GM12878 (cell line): ENCODE measurements around the gene FBXW8. TPM values are rescaled to one million over a fixed set of nuclear protein-coding genes. Genes with fewer than 3 reads are reported as not detected.

ENCODE experiments used
- ATAC-seq: fragments of 200-7000 bp; cut with Tn5 transposase; 3 replicates; pipeline ENCODE4 v1.9.1; 2020; ENCODE audit warnings: mild to moderate bottlenecking, moderate library complexity
- BruUV-seq: library from RNA; stranded (reverse); fragments of 400-500 nt; replicated peaks from 2 replicates; lab custom pipeline; 2021; lab: Mats Ljungman, UMichigan
- CTCF ChIA-PET: fragments of 300-600 bp; sonication (Branson Sonifier 250); formaldehyde crosslinking; extraction: SDS; loops from one replicate; lab custom pipeline; 2021; ENCODE audit warnings: inconsistent platforms; lab: Yijun Ruan, JAX
- POLR2A ChIA-PET: fragments of 350-600 bp; formaldehyde crosslinking; extraction: SDS; loops from one replicate; lab custom pipeline; 2021; ENCODE audit warnings: inconsistent platforms; lab: Charles Lee
- RAD21 ChIA-PET: fragments of 300-600 bp; sonication (Branson Sonifier 250); formaldehyde crosslinking; loops from one replicate; lab custom pipeline; 2023; ENCODE audit warnings: antibody characterized with exemption; ENCODE audit not compliant: unreplicated experiment; lab: Charles Lee
- SMC1A ChIA-PET: fragments of 300-600 bp; sonication (Branson Sonifier 250); formaldehyde crosslinking; loops from one replicate; lab custom pipeline; 2023; ENCODE audit not compliant: unreplicated experiment, uncharacterized antibody; lab: Charles Lee
- DNase-seq: peaks from one replicate; pipeline ENCODE4 v3.0.0-alpha.2; 2011; ENCODE audit warnings: low read depth, low spot score
- FAIRE-seq: peaks from 3 replicates; lab custom pipeline; 2011; peaks lifted over from hg19 to GRCh38; lab: Jason Lieb, UNC
- H2AFZ ChIP-seq: 2 replicates; pipeline ENCODE4 v1.6.0; 2011; ENCODE audit warnings: low read depth, low read length, control low read depth; ENCODE audit not compliant: control insufficient read depth
- H3K27ac ChIP-seq: 2 replicates; pipeline ENCODE4 v1.5.1; 2011; ENCODE audit warnings: control low read depth; ENCODE audit not compliant: control insufficient read depth, insufficient read depth
- H3K27me3 ChIP-seq, 2 experiments: replicated peaks in 1 of 2; 2 replicates each; pipeline versions ENCODE4 v1.6.0 to v1.6.1; 2011; ENCODE audit warnings: low read length in 1 of 2; ENCODE audit not compliant: control insufficient read depth in 2 of 2, insufficient read depth in 2 of 2
- H3K36me3 ChIP-seq, 2 experiments: 2 replicates each; pipeline ENCODE4 v1.5.1; 2011; ENCODE audit warnings: low read length in 1 of 2; ENCODE audit not compliant: control insufficient read depth in 2 of 2, insufficient read depth in 2 of 2
- H3K4me1 ChIP-seq: 2 replicates; pipeline ENCODE4 v1.6.1; 2011; ENCODE audit warnings: mild to moderate bottlenecking, low read length, moderate library complexity, mixed read lengths; ENCODE audit not compliant: control insufficient read depth, insufficient read depth
- H3K4me2 ChIP-seq: 2 replicates; pipeline ENCODE4 v1.6.0; 2011; ENCODE audit warnings: control low read depth; ENCODE audit not compliant: control insufficient read depth, insufficient read depth
- H3K4me3 ChIP-seq: fragments of 200-600 bp; sonication (generic); 2 replicates; pipeline ENCODE4 v1.5.1; 2016
- H3K79me2 ChIP-seq: 2 replicates; pipeline ENCODE4 v1.6.0; 2011; ENCODE audit warnings: low read length; ENCODE audit not compliant: control insufficient read depth, insufficient read depth
- H3K9ac ChIP-seq: 2 replicates; pipeline ENCODE4 v1.8.0; 2011; ENCODE audit warnings: low read length, control low read depth, mixed read lengths; ENCODE audit not compliant: control insufficient read depth, insufficient read depth
- H3K9me3 ChIP-seq: replicated peaks from 3 replicates; pipeline ENCODE4 v1.5.1; 2011; ENCODE audit warnings: mild to moderate bottlenecking, low read length; ENCODE audit not compliant: control insufficient read depth, insufficient read depth
- H4K20me1 ChIP-seq: 2 replicates; pipeline ENCODE4 v1.6.0; 2011; ENCODE audit not compliant: control insufficient read depth, insufficient read depth
- EZH2 ChIP-seq: IDR thresholded peaks from 2 replicates; pipeline ENCODE4 v1.6.1; 2012; ENCODE audit warnings: low read depth, mild to moderate bottlenecking, control low read depth, inconsistent platforms, low read length, borderline replicate concordance; ENCODE audit not compliant: control insufficient read depth
- GATAD2B ChIP-seq: fragments of 450-650 bp; conservative IDR thresholded peaks from 2 replicates; pipeline ENCODE4 v1.6.1; 2017; ENCODE audit warnings: low read depth, mild to moderate bottlenecking, moderate library complexity
- IKZF1 ChIP-seq: fragments of 450-650 bp; conservative IDR thresholded peaks from 2 replicates; pipeline ENCODE4 v1.6.1; 2017; ENCODE audit warnings: antibody characterized with exemption, mild to moderate bottlenecking
- MEF2A ChIP-seq: IDR thresholded peaks from 2 replicates; pipeline ENCODE4 v1.6.1; 2011; ENCODE audit warnings: low read depth, mild to moderate bottlenecking, low read length, moderate library complexity; ENCODE audit not compliant: insufficient read depth
- RUNX3 ChIP-seq: IDR thresholded peaks from 2 replicates; pipeline ENCODE4 v1.6.1; 2012; ENCODE audit warnings: low read length, inconsistent platforms
- SMAD5 ChIP-seq: IDR thresholded peaks from 2 replicates; pipeline ENCODE4 v1.6.1; 2016; ENCODE audit warnings: antibody characterized with exemption, low read depth
- ZBTB11 ChIP-seq: fragments of 450-650 bp; formaldehyde crosslinking; IDR thresholded peaks from 2 replicates; pipeline ENCODE4 v1.5.0; 2022; ENCODE audit warnings: mild to moderate bottlenecking, missing genetic modification characterization
- WGBS: methylation state at CpG from one replicate; pipeline ENCODE4 v1.1.6; 2016; ENCODE audit warnings: low lambda C conversion rate; ENCODE audit not compliant: insufficient replicate concordance, insufficient coverage; ENCODE audit errors: missing lambda C conversion rate; 5-methylcytosine and 5-hydroxymethylcytosine counted together
- in situ Hi-C: fragments of 300-500 bp; cut with MboI; formaldehyde crosslinking; loops from 9 replicates; pipeline ENCODE4 v1.14.3; 2018; ENCODE audit warnings: mixed read lengths
- intact Hi-C: fragments of 100-400 bp; cut with micrococcal nuclease; formaldehyde crosslinking; loops from one replicate; pipeline ENCODE4 v1.14.2; 2022; ENCODE audit not compliant: unreplicated experiment
- polyA plus RNA-seq, 11 experiments: library from polyadenylated mRNA; depleted of rRNA in 4 of 11; unstranded in 6 of 11; stranded (reverse) in 5 of 11; fragments of >200 nt; fragmentation: Nextera tagmentation in 4 of 11; fragmentation: Illumina TruSeq in 1 of 11; extraction: Ambion mirVana in 4 of 11; extraction: Trizol in 1 of 11; gene quantifications; 1 replicate in 1 of 11; 2 replicates in 10 of 11; pipeline versions ENCODE4 v1.2.1 to v1.2.3, GENCODE V29; 2011 to 2016; ENCODE audit warnings: inconsistent platforms in 2 of 11, missing spikeins in 2 of 11, low read depth in 1 of 11
- total RNA-seq, 4 experiments: library from RNA; depleted of rRNA in 3 of 4; stranded (reverse); fragments of >200 nt in 3 of 4; fragmentation: Illumina TruSeq in 1 of 4; extraction: Trizol in 1 of 4; gene quantifications; 2 replicates each; pipeline versions ENCODE4 v1.2.1 to v1.2.3, GENCODE V29; 2013 to 2021
- TF ChIP-seq, protein P1 (sequence below): fragments of 150-350 bp; IDR thresholded peaks from 2 replicates; pipeline ENCODE4 v1.6.1; 2016; ENCODE audit warnings: low read depth, low read length

The FBXW8 gene
- total and polyA plus RNA-seq, 10 of the 15 experiments (the other 5 are each of a cell fraction or from before 2014, with no cell fraction given), result 0.49 to 7.5 (median 4.4) TPM

- intact Hi-C loops, result no loop called here
- no TSS peak for BruUV-seq
- Histone ChIP-seq H3K27me3 (no peaks in the 10 kb centered on the region), H4K20me1 (no peaks in the 10 kb centered on the region)
- ATAC-seq, result no peak
- SMC1A ChIA-PET, result interaction anchor here (1.2 kb wide), 1 partner anchor 10 kb away, joined by 3 read pairs; no protein-coding TSS in a partner anchor
- TF ChIP-seq RUNX3 (peak; percentile 26; the same call in 1 of the 2 replicates), ZBTB11 (CRISPR knock-in tag) (no peak)
- TF ChIP-seq, all 136 proteins: peak for 1
- ChIA-PET RAD21 (no interaction called here), POLR2A (no interaction called here), CTCF (no interaction called here)
- WGBS, result 80% methylated on average over 10 of the region's 10 CpGs
- FAIRE-seq, result no peak
- Histone ChIP-seq H3K4me2 (no peak overlapping the region), H3K9ac (no peak overlapping the region), H3K79me2 (no peaks in the 10 kb centered on the region), H3K4me3 (no peak overlapping the region), H3K4me1 (peaks cover 7% of the 10 kb centered on the region; the same call in 1 of the 2 replicates), H3K27ac (no peak overlapping the region), H2AFZ (no peak overlapping the region), H3K36me3 (no peaks in the 10 kb centered on the region), H3K9me3 (no peaks in the 10 kb centered on the region)
- in situ Hi-C loops, result no loop called here
- DNase-seq, result no peak
These were observed 72.2 kb downstream of the FBXW8 start for GRCh38 chr12:116982791-116983411.

DNA sequence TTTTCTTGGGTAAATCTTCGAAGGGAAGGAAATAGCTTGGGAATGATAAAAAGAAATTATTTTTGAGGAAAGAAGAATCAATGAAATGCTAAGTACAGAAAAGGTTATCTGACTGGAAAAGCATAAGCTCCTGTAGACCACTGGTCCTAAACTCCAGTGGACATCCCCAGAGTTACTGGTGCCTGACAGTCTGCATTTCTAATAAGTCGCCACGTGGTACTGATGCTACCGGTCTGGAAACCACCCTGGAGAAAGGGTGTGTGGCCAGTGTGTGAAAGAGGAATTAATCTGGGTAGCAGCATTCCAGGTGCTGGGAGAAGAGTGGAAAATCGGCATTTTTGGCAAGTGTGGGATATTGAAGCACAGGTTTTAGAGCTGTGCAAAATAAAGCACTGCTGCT lies 73.3 kb downstream of the FBXW8 start:
- ChIA-PET SMC1A (no interaction called here), CTCF (no interaction called here), POLR2A (no interaction called here), RAD21 (no interaction called here)
- in situ Hi-C loops, result no loop called here
- H3K36me3 ChIP-seq, result no peaks in the 10 kb centered on the region
- no TSS peak for BruUV-seq
- intact Hi-C loops, result no loop called here
- H2AFZ ChIP-seq, result no peak overlapping the region
- no peaks in the 10 kb centered on the region for H3K79me2 ChIP-seq
- no peak for TF ChIP-seq SMAD5
- TF ChIP-seq, protein P1, sequence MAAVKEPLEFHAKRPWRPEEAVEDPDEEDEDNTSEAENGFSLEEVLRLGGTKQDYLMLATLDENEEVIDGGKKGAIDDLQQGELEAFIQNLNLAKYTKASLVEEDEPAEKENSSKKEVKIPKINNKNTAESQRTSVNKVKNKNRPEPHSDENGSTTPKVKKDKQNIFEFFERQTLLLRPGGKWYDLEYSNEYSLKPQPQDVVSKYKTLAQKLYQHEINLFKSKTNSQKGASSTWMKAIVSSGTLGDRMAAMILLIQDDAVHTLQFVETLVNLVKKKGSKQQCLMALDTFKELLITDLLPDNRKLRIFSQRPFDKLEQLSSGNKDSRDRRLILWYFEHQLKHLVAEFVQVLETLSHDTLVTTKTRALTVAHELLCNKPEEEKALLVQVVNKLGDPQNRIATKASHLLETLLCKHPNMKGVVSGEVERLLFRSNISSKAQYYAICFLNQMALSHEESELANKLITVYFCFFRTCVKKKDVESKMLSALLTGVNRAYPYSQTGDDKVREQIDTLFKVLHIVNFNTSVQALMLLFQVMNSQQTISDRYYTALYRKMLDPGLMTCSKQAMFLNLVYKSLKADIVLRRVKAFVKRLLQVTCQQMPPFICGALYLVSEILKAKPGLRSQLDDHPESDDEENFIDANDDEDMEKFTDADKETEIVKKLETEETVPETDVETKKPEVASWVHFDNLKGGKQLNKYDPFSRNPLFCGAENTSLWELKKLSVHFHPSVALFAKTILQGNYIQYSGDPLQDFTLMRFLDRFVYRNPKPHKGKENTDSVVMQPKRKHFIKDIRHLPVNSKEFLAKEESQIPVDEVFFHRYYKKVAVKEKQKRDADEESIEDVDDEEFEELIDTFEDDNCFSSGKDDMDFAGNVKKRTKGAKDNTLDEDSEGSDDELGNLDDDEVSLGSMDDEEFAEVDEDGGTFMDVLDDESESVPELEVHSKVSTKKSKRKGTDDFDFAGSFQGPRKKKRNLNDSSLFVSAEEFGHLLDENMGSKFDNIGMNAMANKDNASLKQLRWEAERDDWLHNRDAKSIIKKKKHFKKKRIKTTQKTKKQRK, result no peak
- no peak for TF ChIP-seq MEF2A
- no peak for TF ChIP-seq EZH2
- no peak for TF ChIP-seq GATAD2B
- TF ChIP-seq IKZF1, result 0 out of 2 replicates have a peak, but pooled peaks have one; percentile 17
- FAIRE-seq (no peak), DNase-seq (no peak), ATAC-seq (peak; percentile 56)
- H3K27me3 ChIP-seq, result no peaks in the 10 kb centered on the region
- 30% methylated on average over 5 of the region's 5 CpGs for WGBS
- no peaks in the 10 kb centered on the region for H4K20me1 ChIP-seq
- H3K4me3 ChIP-seq, result no peak overlapping the region
- H3K4me2 ChIP-seq, result no peak overlapping the region
- no peaks in the 10 kb centered on the region for H3K9me3 ChIP-seq
- H3K4me1 ChIP-seq, result peaks cover 3% of the 10 kb centered on the region; the same call in 1 of the 2 replicates
- H3K27ac ChIP-seq, result no peak overlapping the region
- H3K9ac ChIP-seq, result no peak overlapping the region
